ENCODE results near the gene ROMO1. TPM values are rescaled to one million over a fixed set of nuclear protein-coding genes. Genes with fewer than 3 reads are reported as not detected.

Gene ROMO1
- total RNA-seq, 1 donor: 143 TPM

DNA sequence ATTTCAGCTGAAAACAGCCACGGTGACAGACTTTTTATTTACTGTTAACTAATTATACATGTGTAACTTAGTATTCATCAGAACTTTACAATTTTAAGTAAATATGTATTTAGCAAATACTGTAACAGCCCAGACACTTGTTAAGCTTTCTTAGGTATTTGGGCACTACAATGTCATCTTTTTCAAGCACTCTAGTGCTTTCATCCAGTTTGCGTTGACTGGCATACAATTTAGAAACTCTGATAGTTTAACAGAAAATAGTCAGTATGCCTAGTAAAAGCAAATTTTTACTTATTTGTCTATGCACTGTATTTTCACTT lies 32.2 kb downstream of the ROMO1 start:
- DNase-seq (ENCODE audit: low read depth): no peak
- H3K4me3 ChIP-seq (ENCODE audit: low read depth, low read length): no peak overlapping the region
- TF ChIP-seq, protein P1, sequence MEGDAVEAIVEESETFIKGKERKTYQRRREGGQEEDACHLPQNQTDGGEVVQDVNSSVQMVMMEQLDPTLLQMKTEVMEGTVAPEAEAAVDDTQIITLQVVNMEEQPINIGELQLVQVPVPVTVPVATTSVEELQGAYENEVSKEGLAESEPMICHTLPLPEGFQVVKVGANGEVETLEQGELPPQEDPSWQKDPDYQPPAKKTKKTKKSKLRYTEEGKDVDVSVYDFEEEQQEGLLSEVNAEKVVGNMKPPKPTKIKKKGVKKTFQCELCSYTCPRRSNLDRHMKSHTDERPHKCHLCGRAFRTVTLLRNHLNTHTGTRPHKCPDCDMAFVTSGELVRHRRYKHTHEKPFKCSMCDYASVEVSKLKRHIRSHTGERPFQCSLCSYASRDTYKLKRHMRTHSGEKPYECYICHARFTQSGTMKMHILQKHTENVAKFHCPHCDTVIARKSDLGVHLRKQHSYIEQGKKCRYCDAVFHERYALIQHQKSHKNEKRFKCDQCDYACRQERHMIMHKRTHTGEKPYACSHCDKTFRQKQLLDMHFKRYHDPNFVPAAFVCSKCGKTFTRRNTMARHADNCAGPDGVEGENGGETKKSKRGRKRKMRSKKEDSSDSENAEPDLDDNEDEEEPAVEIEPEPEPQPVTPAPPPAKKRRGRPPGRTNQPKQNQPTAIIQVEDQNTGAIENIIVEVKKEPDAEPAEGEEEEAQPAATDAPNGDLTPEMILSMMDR (IDR thresholded peaks at IDR 0.05; ENCODE audit: insufficient read depth, low read depth, low read length): no peak

DNA sequence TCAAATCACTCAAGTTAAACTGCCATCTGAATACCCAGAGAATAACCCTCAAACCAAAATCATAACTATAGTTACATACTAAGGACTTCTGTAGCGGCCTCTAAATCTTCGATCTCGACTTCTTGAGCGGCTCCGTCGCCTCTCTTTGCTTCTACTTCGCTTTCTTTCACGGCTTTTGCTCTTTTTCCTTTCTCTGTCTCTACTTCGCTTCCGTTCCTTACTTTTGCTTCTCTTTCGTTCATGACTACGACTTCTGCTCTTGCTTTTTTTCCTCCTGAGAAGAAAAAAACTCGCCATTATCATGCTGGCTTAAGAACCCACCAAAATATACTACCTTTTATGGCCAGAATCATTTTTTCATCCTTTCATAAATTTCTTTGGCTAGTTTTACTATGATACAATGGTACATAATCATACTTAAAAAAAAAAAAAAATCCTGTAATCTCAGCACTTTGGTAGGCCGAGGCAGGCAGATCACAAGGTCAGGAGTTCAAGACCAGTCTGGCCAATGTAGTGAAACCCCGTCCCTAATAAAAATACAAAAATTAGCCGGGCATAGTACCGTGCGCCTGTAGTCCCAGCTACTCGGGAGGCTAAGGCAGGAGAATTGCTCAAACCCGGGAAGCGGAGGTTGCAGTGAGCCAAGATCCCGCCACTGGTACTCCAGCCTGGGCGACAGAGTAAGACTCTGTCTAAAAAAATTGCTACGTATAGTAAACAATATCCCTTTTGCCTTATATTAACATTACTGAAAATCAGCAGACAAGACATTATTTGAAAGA lies 32.8 kb downstream of the ROMO1 start:
- TF ChIP-seq, protein P1 (IDR thresholded peaks at IDR 0.05; ENCODE audit: insufficient read depth, low read depth, low read length): no peak
- H3K4me3 ChIP-seq (ENCODE audit: low read depth, low read length): no peak overlapping the region
- DNase-seq (ENCODE audit: low read depth): no peak

DNA sequence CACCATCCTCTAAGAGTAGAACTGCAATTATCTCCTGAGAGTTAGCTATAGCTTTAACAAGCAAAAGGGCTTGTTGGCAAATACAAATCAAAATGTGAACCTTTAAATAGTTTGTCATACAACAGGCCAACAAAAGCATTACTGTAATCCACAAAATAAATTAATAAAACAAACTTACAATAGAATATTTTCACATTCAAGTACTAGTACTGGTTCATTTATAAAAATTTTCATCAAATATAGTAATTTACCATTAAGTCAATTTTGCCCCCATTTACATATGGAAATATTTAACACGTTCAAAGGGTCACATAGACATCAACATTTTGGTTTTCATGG lies 33.4 kb downstream of the ROMO1 start:
- DNase-seq (ENCODE audit: low read depth): no peak
- TF ChIP-seq, protein P1 (IDR thresholded peaks at IDR 0.05; ENCODE audit: insufficient read depth, low read depth, low read length): no peak
- H3K4me3 ChIP-seq (ENCODE audit: low read depth, low read length): no peak overlapping the region

DNA sequence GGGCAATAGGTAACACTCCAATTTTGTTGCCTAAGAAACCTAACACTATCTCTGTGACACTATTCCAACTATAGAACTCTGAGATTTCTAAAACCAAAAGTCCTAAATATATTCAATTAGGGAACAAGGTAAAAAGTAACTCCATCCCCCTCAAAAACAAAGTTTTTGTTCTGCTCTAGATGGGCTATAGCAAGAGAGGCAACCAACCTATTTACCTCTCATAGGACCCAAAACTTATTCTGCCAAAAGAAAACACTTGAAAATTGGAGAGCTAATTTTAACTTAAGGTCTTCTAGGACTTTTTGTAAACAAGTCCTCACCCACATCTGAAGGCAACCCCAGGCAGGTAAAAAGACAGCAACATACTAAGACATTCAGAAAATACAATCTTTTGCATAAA lies 35.2 kb downstream of the ROMO1 start:
- DNase-seq (ENCODE audit: low read depth): no peak
- H3K4me3 ChIP-seq (ENCODE audit: low read depth, low read length): no peak overlapping the region
- TF ChIP-seq, protein P1 (IDR thresholded peaks at IDR 0.05; ENCODE audit: insufficient read depth, low read depth, low read length): no peak

DNA sequence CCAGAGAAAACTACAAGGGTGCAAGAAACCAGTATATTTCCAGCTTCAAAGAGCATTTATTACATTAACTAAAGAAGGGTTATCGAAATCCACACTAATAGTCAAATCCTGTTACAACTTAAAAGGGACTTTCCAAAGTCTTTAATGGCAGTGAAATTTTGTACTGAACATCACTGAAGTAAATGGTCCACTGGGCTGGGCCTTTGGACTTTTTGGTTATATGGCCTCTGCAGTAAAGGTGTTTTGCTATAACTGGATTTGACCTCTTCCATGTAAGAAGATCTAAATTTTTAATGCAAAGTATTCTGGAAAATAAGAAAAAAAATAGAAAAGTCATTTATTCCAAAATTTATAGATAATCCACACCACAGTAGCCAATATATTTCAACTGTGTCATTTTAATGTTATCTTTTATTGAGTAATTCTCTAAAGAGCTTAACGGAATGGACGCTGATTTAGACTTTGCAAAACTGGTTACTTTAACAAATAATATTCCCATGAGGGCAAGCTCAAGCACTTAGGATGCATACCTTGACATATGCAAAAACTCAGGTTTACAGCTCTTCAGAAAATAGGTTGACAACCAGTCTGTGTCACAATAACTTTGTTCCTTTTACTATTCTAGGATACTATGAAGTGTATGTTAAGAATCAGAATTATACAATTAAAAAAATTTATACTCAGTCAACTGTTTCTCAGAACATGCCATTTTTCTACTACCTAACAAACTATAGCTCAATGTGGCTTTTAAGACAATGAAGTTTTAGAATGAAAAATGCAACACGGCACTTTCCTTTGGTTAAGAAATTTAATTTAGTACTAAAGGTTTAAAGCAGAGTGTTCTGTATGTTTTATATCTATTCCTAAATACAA lies 35.8 kb downstream of the ROMO1 start:
- DNase-seq (ENCODE audit: low read depth): no peak
- H3K4me3 ChIP-seq (ENCODE audit: low read depth, low read length): no peak overlapping the region
- TF ChIP-seq, protein P1 (IDR thresholded peaks at IDR 0.05; ENCODE audit: insufficient read depth, low read depth, low read length): no peak

DNA sequence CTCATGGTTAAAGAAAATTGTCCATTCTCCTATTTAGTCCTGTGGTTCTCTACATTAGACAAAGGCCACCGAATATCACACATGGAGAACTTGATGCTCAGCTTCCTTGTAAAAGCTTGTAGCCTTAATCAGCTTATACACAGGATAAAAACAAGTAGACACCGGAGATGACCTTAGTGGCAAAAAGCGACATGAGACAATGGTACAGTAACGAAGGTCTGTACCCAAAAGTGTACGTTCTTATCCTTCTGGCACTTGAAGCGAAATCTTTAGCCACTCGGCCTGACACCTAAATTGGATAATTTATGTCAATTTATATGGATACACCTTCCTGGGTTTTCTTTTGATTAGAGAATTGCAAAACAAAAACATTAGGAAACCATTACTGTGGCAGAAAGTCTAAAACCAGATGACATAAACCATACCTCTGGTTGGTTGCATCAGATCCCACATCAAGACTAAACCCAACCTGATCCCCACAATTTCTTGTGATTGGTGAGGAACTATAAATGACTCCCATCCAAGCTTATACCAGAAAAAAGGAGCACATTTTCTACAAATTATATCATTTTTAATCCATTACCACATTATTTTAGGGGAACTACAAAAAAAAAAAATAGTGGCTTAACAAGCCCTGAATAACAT lies 36.7 kb downstream of the ROMO1 start:
- H3K4me3 ChIP-seq (ENCODE audit: low read depth, low read length): peak overlapping the region; percentile 3
- DNase-seq (ENCODE audit: low read depth): peak; percentile 52
- TF ChIP-seq, protein P1 (IDR thresholded peaks at IDR 0.05; ENCODE audit: insufficient read depth, low read depth, low read length): no peak

All from fibroblast of villous mesenchyme (primary cell).